GM18951 (cell line): ENCODE data around the gene TBC1D30.
"Not testable (repeated sequence)": the region's sequence is repeated elsewhere in the genome, so short reads cannot be mapped to it uniquely, and the experiment has no call there.

Experiments
- POLR2A ChIP-seq: IDR thresholded peaks from 4 replicates; pipeline ENCODE4 v1.6.1; 2011; ENCODE audit warnings: mild to moderate bottlenecking; ENCODE audit not compliant: insufficient read length, insufficient read depth; ENCODE audit errors: extremely low read depth
- in situ Hi-C: fragments of 300-500 bp; cut with MboI; formaldehyde crosslinking; loops from one replicate; pipeline ENCODE4 v1.12.0; 2022; ENCODE audit warnings: low sequenced_read_pairs, mixed read lengths, inconsistent platforms; ENCODE audit not compliant: unreplicated experiment

TBC1D30 gene

GRCh38 chr12:64819816-64820402 lies 4.5 kb upstream of the TBC1D30 start:
- TF ChIP-seq POLR2A = no peak
- in situ Hi-C loops = no loop called here

GRCh38 chr12:64820593-64820992 lies 3.9 kb upstream of the TBC1D30 start:
- in situ Hi-C loops = no loop called here
- no peak for TF ChIP-seq POLR2A

GRCh38 chr12:64821116-64821630 lies 3.3 kb upstream of the TBC1D30 start:
- TF ChIP-seq POLR2A = no peak
- in situ Hi-C loops = no loop called here

- in situ Hi-C loops = no loop called here
- TF ChIP-seq POLR2A = no peak
Measured at GRCh38 chr12:64824130-64824499, 332 bp upstream of the TBC1D30 start.

GRCh38 chr12:64825143-64826021 lies 935 bp downstream of the TBC1D30 start:
- TF ChIP-seq POLR2A = no peak
- in situ Hi-C loops = no loop called here

GRCh38 chr12:64826234-64826633 lies 1.8 kb downstream of the TBC1D30 start:
- in situ Hi-C loops = no loop called here
- TF ChIP-seq POLR2A = no peak

GRCh38 chr12:64828713-64829112 lies 4.3 kb downstream of the TBC1D30 start:
- no peak for TF ChIP-seq POLR2A

GRCh38 chr12:64833928-64834327 lies 9.5 kb downstream of the TBC1D30 start:
- in situ Hi-C loops = no loop called here
- no peak for TF ChIP-seq POLR2A

More at GRCh38 chr12:64828713-64829112, 4.3 kb downstream of the TBC1D30 start:
- in situ Hi-C loops = no loop called here

GRCh38 chr12:64835901-64836300 lies 11.5 kb downstream of the TBC1D30 start:
- in situ Hi-C loops = no loop called here
- TF ChIP-seq POLR2A = no peak

- in situ Hi-C loops = no loop called here
- TF ChIP-seq POLR2A = no peak
Measured at GRCh38 chr12:64836856-64837255, 12.4 kb downstream of the TBC1D30 start.

GRCh38 chr12:64837427-64837826 lies 13.0 kb downstream of the TBC1D30 start:
- no peak for TF ChIP-seq POLR2A
- in situ Hi-C loops = no loop called here

GRCh38 chr12:64840119-64840518 lies 15.7 kb downstream of the TBC1D30 start:
- in situ Hi-C loops = no loop called here
- TF ChIP-seq POLR2A = no peak

- TF ChIP-seq POLR2A = no peak
- in situ Hi-C loops = no loop called here
Measured at GRCh38 chr12:64840949-64841717, 16.7 kb downstream of the TBC1D30 start.

- in situ Hi-C loops = not testable (repeated sequence)
Measured at GRCh38 chr12:64848409-64848808, 24.0 kb downstream of the TBC1D30 start.
